Common myeloid progenitor, CD34-positive (primary cell): Measurements from ENCODE around the gene ZNF592.
A peak's percentile ranks its signal among the peaks of the same experiment; 100 is the strongest.

Experiments used
- CTCF ChIA-PET: fragments of 350-600 bp; sonication (Branson Sonifier 250); formaldehyde crosslinking; loops from one replicate; lab custom pipeline; 2021; ENCODE audit warnings: antibody characterized with exemption; lab: Charles Lee
- POLR2A ChIA-PET: fragments of 350-600 bp; sonication (Branson Sonifier 250); formaldehyde crosslinking; loops from one replicate; lab custom pipeline; 2021; ENCODE audit warnings: antibody characterized with exemption; lab: Charles Lee
- DNase-seq, 3 donors: peaks; one replicate each; pipeline versions ENCODE4 v3.0.0 to v3.0.0-alpha.2; 2013
- H3K27ac ChIP-seq, 2 experiments: 1 replicate in 1 of 2; 2 replicates in 1 of 2; pipeline ENCODE4 v1.7.0; 2013; ENCODE audit warnings: inconsistent platforms in 2 of 2, low read length in 2 of 2, mild to moderate bottlenecking in 2 of 2, low read depth in 1 of 2, moderate library complexity in 1 of 2; ENCODE audit not compliant: severe bottlenecking in 2 of 2, insufficient read depth in 1 of 2, poor library complexity in 1 of 2
- H3K27me3 ChIP-seq, 5 experiments: replicated peaks in 2 of 5; 1 replicate in 3 of 5; 2 replicates in 2 of 5; pipeline versions ENCODE4 v1.6.1 to v1.7.0; 2013; ENCODE audit warnings: low read length in 4 of 5, mild to moderate bottlenecking in 2 of 5, moderate library complexity in 2 of 5, inconsistent platforms in 1 of 5; ENCODE audit not compliant: insufficient read depth in 5 of 5, control insufficient read depth in 4 of 5
- H3K36me3 ChIP-seq, 4 experiments: 1 replicate in 2 of 4; 2 replicates in 2 of 4; pipeline versions ENCODE4 v1.6.1 to v1.7.0; 2013; ENCODE audit warnings: low read length in 3 of 4, control low read depth in 1 of 4, mild to moderate bottlenecking in 1 of 4; ENCODE audit not compliant: control insufficient read depth in 4 of 4, insufficient read depth in 4 of 4
- H3K4me1 ChIP-seq, 4 experiments: 1 replicate in 3 of 4; 2 replicates in 1 of 4; pipeline versions ENCODE4 v1.6.1 to v1.7.1; 2013; ENCODE audit warnings: low read length in 3 of 4, mild to moderate bottlenecking in 3 of 4, control low read depth in 1 of 4, inconsistent platforms in 1 of 4, moderate library complexity in 1 of 4; ENCODE audit not compliant: control insufficient read depth in 4 of 4, insufficient read depth in 4 of 4; ENCODE audit errors: control extremely low read depth in 1 of 4
- H3K4me3 ChIP-seq, 7 experiments: 1 replicate in 4 of 7; 2 replicates in 3 of 7; pipeline versions ENCODE4 v1.5.1 to v1.7.0; 2013; ENCODE audit warnings: mild to moderate bottlenecking in 7 of 7, low read length in 6 of 7, moderate library complexity in 6 of 7, inconsistent platforms in 2 of 7, low read depth in 2 of 7, control low read depth in 1 of 7; ENCODE audit not compliant: insufficient read depth in 4 of 7, control insufficient read depth in 1 of 7; ENCODE audit errors: extremely low read depth in 1 of 7
- H3K9me3 ChIP-seq, 5 experiments: 1 replicate in 4 of 5; 2 replicates in 1 of 5; pipeline versions ENCODE4 v1.6.1 to v1.7.1; 2013; ENCODE audit warnings: low read length in 4 of 5, mild to moderate bottlenecking in 2 of 5, inconsistent platforms in 1 of 5, low read depth in 1 of 5, moderate library complexity in 1 of 5; ENCODE audit not compliant: control insufficient read depth in 4 of 5, insufficient read depth in 2 of 5; ENCODE audit errors: control extremely low read depth in 1 of 5
- WGBS: methylation state at CpG from one replicate; pipeline ENCODE4 v1.1.5; 2013; ENCODE audit not compliant: insufficient coverage; 5-methylcytosine and 5-hydroxymethylcytosine counted together

The ZNF592 gene

DNA sequence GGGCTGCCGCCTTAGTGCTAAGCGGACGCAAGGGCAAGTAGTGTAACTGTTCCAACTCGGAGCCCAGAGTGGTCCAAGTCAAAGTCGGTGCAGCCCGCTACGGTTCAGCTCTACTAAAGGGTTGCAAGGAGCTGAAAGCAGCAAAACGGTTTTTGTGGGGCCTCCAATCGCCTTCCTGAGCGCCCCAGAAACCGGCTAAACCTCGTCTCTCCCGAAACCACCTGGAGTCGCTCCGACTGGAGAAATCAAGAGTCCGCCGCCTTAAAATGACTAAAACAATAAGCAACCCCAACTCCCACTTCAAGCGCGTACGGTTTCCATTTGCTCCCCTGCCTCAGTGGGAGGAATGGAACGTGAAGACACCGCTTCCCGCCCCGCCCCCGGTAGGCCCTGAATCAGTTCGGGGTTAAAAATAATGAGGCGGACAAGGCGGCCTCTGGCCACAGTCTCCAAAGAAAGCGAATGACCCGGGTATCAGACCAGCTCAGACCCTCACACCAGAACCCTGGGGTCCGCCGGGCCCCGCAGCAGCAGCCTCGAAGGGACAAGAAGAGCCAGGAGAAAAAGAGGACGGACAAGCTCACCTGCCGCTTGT, 32.9 kb upstream of the ZNF592 start:
- peaks cover 7 to 26% (median 19%) of the 10 kb centered on the region in 4 experiments for H3K4me1 ChIP-seq
- peak overlapping the region; percentile 42 to 84 for H3K27ac ChIP-seq
- WGBS, result under 1% methylated on average over 24 of the region's 36 CpGs
- no peaks in the 10 kb centered on the region for H3K9me3 ChIP-seq
- peak overlapping the region; percentile 94 to 100 (median 99) for H3K4me3 ChIP-seq
- no peaks in the 10 kb centered on the region for H3K27me3 ChIP-seq
- POLR2A ChIA-PET, result interaction anchor here (0.5 to 1.9 kb wide), 5 partner anchors 20 to 82 kb away, joined by 3 to 14 read pairs (median 4); partner anchors contain the start of genes WDR73 and ZNF592
- H3K36me3 ChIP-seq, result peaks cover 2 to 5% (median 3%) of the 10 kb centered on the region in 4 experiments
- DNase-seq, result peak in 2 of 3 donors; percentile 35 to 50
- CTCF ChIA-PET, result interaction anchor here (0.7 to 2.1 kb wide), 9 partner anchors 9 to 128 kb away, joined by 3 to 6 read pairs (median 4); partner anchors contain the start of gene WDR73

DNA sequence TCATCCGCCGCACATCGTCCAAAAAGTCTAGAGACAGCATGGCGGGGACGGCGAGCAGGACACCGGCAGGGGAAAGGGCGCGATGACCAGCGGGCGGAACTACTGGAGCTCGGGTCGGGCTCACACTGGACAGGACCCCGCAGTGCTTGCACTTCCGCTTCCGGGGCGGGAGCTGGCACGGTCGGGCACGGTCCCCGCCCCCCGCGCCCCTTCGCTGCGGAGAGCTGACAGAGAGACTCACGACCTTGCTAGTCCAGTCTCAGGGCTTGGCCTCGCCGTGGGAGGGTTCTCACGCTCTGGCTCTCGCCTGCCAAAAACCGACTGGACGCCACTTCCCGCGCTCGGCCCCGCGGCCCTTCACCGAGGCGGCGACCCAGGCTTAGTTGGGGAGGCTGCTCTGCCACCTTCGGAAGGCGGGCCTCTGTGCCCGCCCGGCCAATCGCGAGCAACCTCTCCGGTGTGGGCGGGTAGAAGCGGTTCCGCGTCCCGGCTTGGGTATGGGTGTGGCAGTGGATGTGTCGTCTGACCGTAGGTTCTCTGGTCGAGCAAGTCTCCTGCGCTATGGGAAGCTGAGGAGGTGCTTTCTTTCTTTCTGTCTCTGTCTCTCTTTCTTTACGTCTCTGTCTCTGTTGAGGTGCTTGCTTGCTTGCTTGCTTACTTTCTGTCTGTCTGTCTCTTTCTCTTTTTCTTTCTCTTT, 32.2 kb upstream of the ZNF592 start, which contains the start of gene SEC11A:
SEC11A (minus strand) TSS at position 104 of the 697 bp plus-strand sequence; CDS start at position 40, 64 bp downstream.
- ChIA-PET CTCF (interaction anchor here (0.7 to 2.1 kb wide), 8 partner anchors 9 to 128 kb away, joined by 3 to 6 read pairs (median 4); partner anchors contain the start of gene WDR73), POLR2A (interaction anchor here (0.5 to 1.9 kb wide), 8 partner anchors 17 to 82 kb away, joined by 3 to 14 read pairs (median 4); partner anchors contain the start of genes WDR73 and ZNF592)
- H3K4me1 ChIP-seq, result peaks cover 7 to 30% (median 21%) of the 10 kb centered on the region in 4 experiments
- peak; percentile 91 to 93 (median 91) for DNase-seq
- H3K27me3 ChIP-seq, result no peaks in the 10 kb centered on the region
- peak within 1 kb of the TSS; percentile 94 to 100 (median 99) for H3K4me3 ChIP-seq
- H3K9me3 ChIP-seq, result no peaks in the 10 kb centered on the region
- peaks cover 0 to under 1% (median under 1%) of the 10 kb centered on the region in 4 experiments for H3K36me3 ChIP-seq
- peak within 1 kb of the TSS; percentile 42 to 84 for H3K27ac ChIP-seq
- 0% methylated on average over 44 of the region's 57 CpGs for WGBS

DNA sequence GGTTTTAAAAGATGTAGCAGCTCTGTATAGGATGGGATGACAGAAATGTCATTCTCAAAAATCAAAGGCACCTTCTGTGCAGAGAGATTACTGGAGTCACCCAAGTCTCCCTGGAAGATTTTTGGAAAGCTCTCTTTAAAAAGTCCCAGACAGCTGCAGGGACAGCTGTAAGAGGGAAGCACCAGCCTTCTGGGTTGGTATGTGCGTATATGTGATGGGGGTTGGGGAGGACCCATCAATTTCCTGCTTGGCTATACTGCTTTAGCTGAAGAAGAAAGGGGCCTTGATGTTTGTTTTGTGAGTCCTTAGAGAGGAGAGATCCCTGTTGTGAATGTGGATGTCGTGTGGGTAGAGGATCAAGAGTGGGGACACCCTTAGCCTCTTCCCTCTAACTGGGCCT, 27.0 kb upstream of the ZNF592 start:
- DNase-seq, result no peak
- Histone ChIP-seq H3K27me3 (no peaks in the 10 kb centered on the region), H3K9me3 (no peaks in the 10 kb centered on the region), H3K4me3 (no peak overlapping the region), H3K27ac (no peak overlapping the region), H3K4me1 (peaks cover 4 to 30% (median 13%) of the 10 kb centered on the region in 4 experiments), H3K36me3 (no peaks in the 10 kb centered on the region)
- WGBS, result 90% methylated on average over 1 of the region's 2 CpGs
- POLR2A ChIA-PET, result no interaction called here
- CTCF ChIA-PET, result interaction anchor here (3.6 kb wide), 1 partner anchor 13 kb away, joined by 14 read pairs; no protein-coding TSS in a partner anchor

DNA sequence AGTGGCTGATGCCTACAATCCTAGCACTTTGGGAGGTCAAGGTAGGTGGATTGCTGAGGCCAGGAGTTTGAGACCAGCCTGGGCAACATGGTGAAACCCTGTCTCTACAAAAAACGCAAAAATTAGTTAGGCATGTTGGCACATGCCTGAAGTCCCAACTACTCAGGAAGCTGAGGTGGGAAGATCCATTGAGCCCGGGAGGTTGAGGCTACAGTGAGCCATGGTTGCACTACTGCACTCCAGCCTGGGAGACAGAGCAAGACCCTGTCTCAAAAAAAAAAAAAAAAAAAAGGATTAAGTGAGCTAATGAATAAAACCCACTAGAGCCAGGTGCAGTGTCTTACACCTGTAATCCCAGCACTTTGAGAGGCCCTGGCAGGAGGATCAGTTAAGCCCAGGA, 25.8 kb upstream of the ZNF592 start:
- ChIA-PET POLR2A (no interaction called here), CTCF (interaction anchor here (3.6 kb wide), 1 partner anchor 12 kb away, joined by 14 read pairs; no protein-coding TSS in a partner anchor)
- Histone ChIP-seq H3K9me3 (no peaks in the 10 kb centered on the region), H3K27me3 (no peaks in the 10 kb centered on the region), H3K36me3 (no peaks in the 10 kb centered on the region), H3K4me3 (no peak overlapping the region), H3K4me1 (peaks cover 0 to 25% (median 7%) of the 10 kb centered on the region in 4 experiments), H3K27ac (no peak overlapping the region)
- WGBS, result 100% methylated on average over 1 of the region's 2 CpGs
- no peak for DNase-seq

DNA sequence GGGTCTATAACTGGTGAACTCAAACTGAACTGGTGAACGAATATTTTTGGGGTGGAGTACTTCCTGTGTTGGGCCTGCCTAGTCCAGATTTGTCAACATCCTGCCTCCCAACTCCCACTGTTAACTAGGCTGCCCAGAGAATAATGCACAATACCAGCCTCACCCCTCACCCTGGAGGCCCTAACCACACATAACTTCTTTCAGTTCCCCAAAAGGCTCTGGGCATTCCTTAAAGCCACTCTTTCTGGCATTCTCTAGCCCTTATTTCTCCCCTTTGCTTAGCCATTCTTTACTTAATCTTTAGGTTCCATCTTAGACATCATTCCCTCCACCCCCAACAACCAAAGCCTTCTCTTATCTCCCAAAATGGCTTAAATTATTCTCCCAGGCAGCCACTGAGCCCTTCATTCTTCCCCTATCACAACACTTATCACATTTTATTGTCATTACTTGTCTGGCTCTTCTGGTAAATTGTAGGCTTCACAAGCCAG, 23.3 kb upstream of the ZNF592 start:
- H3K27me3 ChIP-seq, result no peaks in the 10 kb centered on the region
- DNase-seq, result peak in 2 of 3 donors; percentile 21 to 38
- H3K9me3 ChIP-seq, result no peaks in the 10 kb centered on the region
- H3K4me1 ChIP-seq, result peaks cover 0 to 25% (median 7%) of the 10 kb centered on the region in 4 experiments
- no CpG with 5 or more reads among the region's 1 CpG for WGBS
- no peak overlapping the region for H3K27ac ChIP-seq
- CTCF ChIA-PET, result interaction anchor here (1.2 to 1.9 kb wide), 2 partner anchors 8 to 9 kb away, joined by 3 to 5 read pairs; partner anchors contain the start of gene SEC11A
- POLR2A ChIA-PET, result no interaction called here
- H3K4me3 ChIP-seq, result no peak overlapping the region
- no peaks in the 10 kb centered on the region for H3K36me3 ChIP-seq

DNA sequence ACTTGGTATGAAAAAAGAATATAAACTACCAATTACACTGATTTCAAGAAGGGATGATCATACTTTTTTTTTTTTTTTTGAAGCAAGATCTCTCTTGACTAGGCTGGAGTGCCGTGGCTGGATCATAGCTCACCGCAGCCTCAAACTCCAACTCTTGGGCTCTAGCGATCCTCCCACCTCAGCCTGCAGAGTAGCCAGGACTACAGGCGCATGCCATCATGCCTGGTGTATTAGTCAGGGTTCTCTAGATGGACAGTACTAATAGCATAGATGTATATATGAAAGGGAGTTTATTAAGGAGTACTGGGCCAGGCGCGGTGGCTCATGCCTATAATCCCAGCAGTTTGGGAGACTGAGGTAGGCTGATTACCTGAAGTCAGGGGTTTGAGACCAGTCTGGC, 21.0 kb upstream of the ZNF592 start:
- Histone ChIP-seq H3K4me3 (no peak overlapping the region), H3K27me3 (no peaks in the 10 kb centered on the region), H3K36me3 (no peaks in the 10 kb centered on the region), H3K27ac (no peak overlapping the region), H3K9me3 (no peaks in the 10 kb centered on the region), H3K4me1 (peaks cover 0 to 11% (median 6%) of the 10 kb centered on the region in 4 experiments)
- DNase-seq, result no peak
- ChIA-PET CTCF (no interaction called here), POLR2A (interaction anchor here (0.7 kb wide), 1 partner anchor 100 kb away, joined by 4 read pairs; no protein-coding TSS in a partner anchor)
- 98% methylated on average over 6 of the region's 6 CpGs for WGBS
